Measurements from ENCODE around the gene PPM1M. TPM values are rescaled to one million over a fixed set of nuclear protein-coding genes. Genes with fewer than 3 reads are reported as not detected.

The PPM1M gene
- total RNA-seq, 1 experiment from 2014 or later = 8.5 TPM

DNA sequence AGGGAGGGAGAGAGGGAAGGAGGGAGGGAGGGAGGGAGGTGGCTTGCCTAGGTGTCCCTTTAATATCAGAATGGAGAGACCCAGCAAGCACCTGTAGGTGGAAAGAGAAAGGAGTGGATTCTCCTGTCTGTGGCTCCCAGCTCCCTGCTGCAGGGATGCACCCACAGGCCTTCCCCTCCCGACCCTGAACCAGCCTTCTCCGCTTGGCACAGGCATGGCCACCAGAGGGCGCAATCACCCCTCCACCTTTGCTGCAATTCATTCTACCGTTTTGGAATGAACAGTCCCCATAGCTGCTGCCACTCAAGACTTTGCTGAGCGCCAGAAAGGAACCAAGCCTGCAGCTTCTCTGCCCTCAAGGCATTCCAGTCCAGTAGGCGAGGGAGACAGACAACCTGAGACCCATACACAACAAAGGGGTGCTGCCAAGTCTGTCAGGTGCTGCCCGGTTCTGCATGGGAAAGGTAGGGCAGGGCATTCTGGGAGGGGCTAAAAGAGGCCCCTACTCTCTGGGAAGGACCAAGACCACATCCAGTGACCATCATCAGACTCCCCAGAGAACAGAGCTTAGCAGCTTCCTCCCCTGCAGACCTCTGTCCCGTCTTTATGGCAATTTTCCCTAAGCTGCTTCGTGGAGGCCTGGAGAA is 25.1 kb upstream of the PPM1M start:
- ChIA-PET CTCF (interaction anchor here (0.5 to 2.2 kb wide), 13 partner anchors 13 to 219 kb away, joined by 3 to 28 read pairs (median 3); partner anchors contain the start of gene POC1A), POLR2A (ENCODE audit: unreplicated experiment) (interaction anchor here (0.6 to 1.4 kb wide), 2 partner anchors 17 to 119 kb away, joined by 8 to 14 read pairs; no protein-coding TSS in a partner anchor)
- Histone ChIP-seq H3K4me1 (ENCODE audit: insufficient read depth, low read length) (peaks cover 49% of the 10 kb centered on the region), H3K9me2 (replicated peaks; ENCODE audit: low read length) (no peaks in the 10 kb centered on the region), H3K36me3 (ENCODE audit: low read depth, low read length) (peaks cover 5% of the 10 kb centered on the region; the same call in 1 of the 2 replicates), H2AFZ (ENCODE audit: low read length) (peak overlapping the region; percentile 55; the same call in 1 of the 2 replicates), H3K4me3 (ENCODE audit: low read length) (no peak overlapping the region), H4K20me1 (ENCODE audit: low read length) (no peaks in the 10 kb centered on the region), H3F3A (ENCODE audit: low read length, unreplicated experiment) (peaks cover 8% of the 10 kb centered on the region), H3K27ac (ENCODE audit: low read length) (0 out of 2 replicates have a peak overlapping the region, but pooled peaks have one; percentile 13), H3K79me2 (ENCODE audit: low read length) (no peaks in the 10 kb centered on the region), H3K27me3 (ENCODE audit: low read length) (no peaks in the 10 kb centered on the region), H3K9me3 (ENCODE audit: low read length) (no peaks in the 10 kb centered on the region), H3K4me2 (ENCODE audit: low read length) (peak overlapping the region; percentile 47; the same call in 1 of the 2 replicates), H3K9ac (ENCODE audit: low read length) (no peak overlapping the region)
- no TSS peak for BruUV-seq (replicated peaks)
- TF ChIP-seq, protein P1, sequence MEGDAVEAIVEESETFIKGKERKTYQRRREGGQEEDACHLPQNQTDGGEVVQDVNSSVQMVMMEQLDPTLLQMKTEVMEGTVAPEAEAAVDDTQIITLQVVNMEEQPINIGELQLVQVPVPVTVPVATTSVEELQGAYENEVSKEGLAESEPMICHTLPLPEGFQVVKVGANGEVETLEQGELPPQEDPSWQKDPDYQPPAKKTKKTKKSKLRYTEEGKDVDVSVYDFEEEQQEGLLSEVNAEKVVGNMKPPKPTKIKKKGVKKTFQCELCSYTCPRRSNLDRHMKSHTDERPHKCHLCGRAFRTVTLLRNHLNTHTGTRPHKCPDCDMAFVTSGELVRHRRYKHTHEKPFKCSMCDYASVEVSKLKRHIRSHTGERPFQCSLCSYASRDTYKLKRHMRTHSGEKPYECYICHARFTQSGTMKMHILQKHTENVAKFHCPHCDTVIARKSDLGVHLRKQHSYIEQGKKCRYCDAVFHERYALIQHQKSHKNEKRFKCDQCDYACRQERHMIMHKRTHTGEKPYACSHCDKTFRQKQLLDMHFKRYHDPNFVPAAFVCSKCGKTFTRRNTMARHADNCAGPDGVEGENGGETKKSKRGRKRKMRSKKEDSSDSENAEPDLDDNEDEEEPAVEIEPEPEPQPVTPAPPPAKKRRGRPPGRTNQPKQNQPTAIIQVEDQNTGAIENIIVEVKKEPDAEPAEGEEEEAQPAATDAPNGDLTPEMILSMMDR (conservative IDR thresholded peaks at IDR 0.05; ENCODE audit: low read depth, low read length) = peak; percentile 94
- no peak for TF ChIP-seq EZH2phosphoT487 (IDR thresholded peaks at IDR 0.05; ENCODE audit: borderline replicate concordance, low read length)
- DNase-seq = peak; percentile 93
- ATAC-seq = peak; percentile 45
- intact Hi-C loops (cut with micrococcal nuclease) = loop anchor here (1.0 to 5.0 kb wide), 3 partner anchors 17 to 117 kb away; partner anchors contain the start of gene WDR82

DNA sequence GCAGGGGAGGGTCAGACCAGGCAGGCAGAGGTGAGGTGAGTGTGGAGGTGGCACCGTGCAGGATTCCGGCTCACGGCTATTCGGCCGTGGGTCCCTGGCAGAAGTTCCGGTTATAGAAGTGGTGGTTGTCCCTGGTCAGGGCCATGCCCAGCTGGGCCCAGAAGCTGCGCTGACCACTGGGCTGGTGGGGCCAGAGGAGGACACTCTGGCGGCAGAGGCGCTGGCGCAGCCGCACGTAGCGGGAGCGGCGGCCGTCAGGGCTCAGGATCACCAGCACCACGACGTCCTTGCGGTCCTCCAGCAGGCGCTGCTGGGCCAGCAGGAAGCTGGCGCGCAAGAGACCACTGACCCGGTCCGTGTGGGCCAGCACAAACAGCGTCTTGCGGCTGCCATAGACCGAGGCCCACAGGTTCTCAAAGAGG is 24.4 kb upstream of the PPM1M start:
- Histone ChIP-seq H4K20me1 (ENCODE audit: low read length) (no peaks in the 10 kb centered on the region), H3K36me3 (ENCODE audit: low read depth, low read length) (no peaks in the 10 kb centered on the region), H3K9me3 (ENCODE audit: low read length) (no peaks in the 10 kb centered on the region), H3K27ac (ENCODE audit: low read length) (no peak overlapping the region), H3K79me2 (ENCODE audit: low read length) (no peaks in the 10 kb centered on the region), H3K9me2 (replicated peaks; ENCODE audit: low read length) (no peaks in the 10 kb centered on the region), H3K27me3 (ENCODE audit: low read length) (no peaks in the 10 kb centered on the region), H2AFZ (ENCODE audit: low read length) (no peak overlapping the region), H3K9ac (ENCODE audit: low read length) (no peak overlapping the region), H3F3A (ENCODE audit: low read length, unreplicated experiment) (peaks cover 6% of the 10 kb centered on the region), H3K4me2 (ENCODE audit: low read length) (no peak overlapping the region), H3K4me3 (ENCODE audit: low read length) (no peak overlapping the region), H3K4me1 (ENCODE audit: insufficient read depth, low read length) (peaks cover 43% of the 10 kb centered on the region)
- no TSS peak for BruUV-seq (replicated peaks)
- no peak for TF ChIP-seq EZH2 (IDR thresholded peaks at IDR 0.05; ENCODE audit: low read length, unreplicated experiment)
- TF ChIP-seq, protein P1 (conservative IDR thresholded peaks at IDR 0.05; ENCODE audit: low read depth, low read length) = no peak
- TF ChIP-seq EZH2phosphoT487 (IDR thresholded peaks at IDR 0.05; ENCODE audit: borderline replicate concordance, low read length) = no peak
- intact Hi-C loops (cut with micrococcal nuclease) = loop anchor here (5.0 kb wide), 1 partner anchor 116 kb away; no protein-coding TSS in a partner anchor
- ATAC-seq (no peak), DNase-seq (no peak)
- CTCF ChIA-PET = interaction anchor here (0.6 to 2.2 kb wide), 9 partner anchors 16 to 185 kb away, joined by 3 to 28 read pairs (median 3); partner anchors contain the start of gene POC1A
- POLR2A ChIA-PET (ENCODE audit: unreplicated experiment) = interaction anchor here (0.6 kb wide), 1 partner anchor 66 kb away, joined by 3 read pairs; no protein-coding TSS in a partner anchor
